ENCODE measurements around the gene DMRTB1. TPM values are rescaled to one million over a fixed set of nuclear protein-coding genes. Genes with fewer than 3 reads are reported as not detected.
A peak's percentile ranks its signal among the peaks of the same experiment; 100 is the strongest.

The DMRTB1 gene
- total RNA-seq, 2 donors from 2014 or later = not detected

- Mint-ChIP-seq H3K27me3 (peaks cover 36% of the 10 kb centered on the region), H3K4me3 (no peak overlapping the region), H3K27ac (no peak overlapping the region), H3K4me1 (peaks cover 2% of the 10 kb centered on the region), H3K36me3 (ENCODE audit: low read depth) (no peaks in the 10 kb centered on the region)
- DNase-seq (no peak), ATAC-seq (no peak)
- H3K9me3 ChIP-seq (ENCODE audit: control insufficient read depth, low read length, poor library complexity, severe bottlenecking) = no peaks in the 10 kb centered on the region
These were observed 18.7 kb downstream of the DMRTB1 start for GRCh38 chr1:53477651-53478501.

- H3K9me3 ChIP-seq (ENCODE audit: control insufficient read depth, low read length, poor library complexity, severe bottlenecking) = no peaks in the 10 kb centered on the region
- Mint-ChIP-seq H3K36me3 (ENCODE audit: low read depth) (no peaks in the 10 kb centered on the region), H3K4me3 (no peak overlapping the region), H3K27me3 (peaks cover 39% of the 10 kb centered on the region), H3K27ac (no peak overlapping the region), H3K4me1 (peaks cover 2% of the 10 kb centered on the region)
- DNase-seq (no peak), ATAC-seq (no peak)
These were observed 19.3 kb downstream of the DMRTB1 start for GRCh38 chr1:53478502-53478818.

- peaks cover 54% of the 10 kb centered on the region for H3K27me3 Mint-ChIP-seq
- peaks cover 7% of the 10 kb centered on the region for H3K4me1 Mint-ChIP-seq
- no peak for DNase-seq
- ATAC-seq = no peak
- no peak overlapping the region for H3K27ac Mint-ChIP-seq
- no peak overlapping the region for H3K4me3 Mint-ChIP-seq
- no peaks in the 10 kb centered on the region for H3K36me3 Mint-ChIP-seq (ENCODE audit: low read depth)
- no peaks in the 10 kb centered on the region for H3K9me3 ChIP-seq (ENCODE audit: control insufficient read depth, low read length, poor library complexity, severe bottlenecking)
These were observed 21.5 kb downstream of the DMRTB1 start for GRCh38 chr1:53480678-53481077.

GRCh38 chr1:53481456-53481855 is 22.3 kb downstream of the DMRTB1 start:
- Mint-ChIP-seq H3K27me3 (peaks cover 53% of the 10 kb centered on the region), H3K36me3 (ENCODE audit: low read depth) (no peaks in the 10 kb centered on the region), H3K4me3 (no peak overlapping the region), H3K27ac (no peak overlapping the region), H3K4me1 (peaks cover 4% of the 10 kb centered on the region)
- DNase-seq (no peak), ATAC-seq (no peak)
- H3K9me3 ChIP-seq (ENCODE audit: control insufficient read depth, low read length, poor library complexity, severe bottlenecking) = no peaks in the 10 kb centered on the region

DNA sequence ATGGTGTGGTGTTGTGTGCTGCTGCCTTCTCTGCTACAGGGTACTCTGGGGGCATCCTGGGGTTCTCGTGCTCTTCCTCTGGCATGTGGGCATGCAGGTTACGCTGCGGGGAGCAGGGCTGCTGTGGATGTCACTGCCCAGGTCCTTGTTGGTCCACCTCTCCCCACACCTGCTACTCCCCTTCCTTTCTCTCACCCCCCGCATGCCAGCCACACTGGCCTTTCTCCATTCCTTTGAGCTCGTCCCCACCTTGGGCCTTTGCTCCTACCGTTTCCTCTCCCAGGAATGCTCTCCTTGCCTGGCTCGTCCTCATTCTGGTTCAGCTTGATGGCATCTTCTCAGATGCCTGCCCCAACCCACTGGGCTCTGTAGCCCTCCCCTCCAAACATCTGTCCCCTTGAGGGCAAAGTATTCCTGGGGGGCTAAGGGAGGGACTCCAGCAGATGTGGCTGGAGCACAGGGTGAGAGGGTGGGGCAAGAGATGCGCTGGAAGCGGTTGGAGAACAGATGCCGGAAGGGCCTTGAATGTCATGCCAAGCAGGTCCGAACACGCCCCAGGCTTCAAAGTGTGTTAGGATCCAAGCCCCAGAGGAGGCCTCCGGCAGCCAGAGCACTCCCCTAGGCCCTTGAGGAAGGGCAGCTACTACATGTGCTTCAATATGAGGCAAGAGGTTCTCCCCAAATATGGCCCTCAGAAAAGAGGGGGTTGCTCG is 23.4 kb downstream of the DMRTB1 start:
- no peak overlapping the region for H3K4me3 Mint-ChIP-seq
- no peak for DNase-seq
- no peak overlapping the region for H3K27ac Mint-ChIP-seq
- ATAC-seq = no peak
- peaks cover 4% of the 10 kb centered on the region for H3K4me1 Mint-ChIP-seq
- peaks cover 56% of the 10 kb centered on the region for H3K27me3 Mint-ChIP-seq
- no peaks in the 10 kb centered on the region for H3K9me3 ChIP-seq (ENCODE audit: control insufficient read depth, low read length, poor library complexity, severe bottlenecking)
- no peaks in the 10 kb centered on the region for H3K36me3 Mint-ChIP-seq (ENCODE audit: low read depth)

DNA sequence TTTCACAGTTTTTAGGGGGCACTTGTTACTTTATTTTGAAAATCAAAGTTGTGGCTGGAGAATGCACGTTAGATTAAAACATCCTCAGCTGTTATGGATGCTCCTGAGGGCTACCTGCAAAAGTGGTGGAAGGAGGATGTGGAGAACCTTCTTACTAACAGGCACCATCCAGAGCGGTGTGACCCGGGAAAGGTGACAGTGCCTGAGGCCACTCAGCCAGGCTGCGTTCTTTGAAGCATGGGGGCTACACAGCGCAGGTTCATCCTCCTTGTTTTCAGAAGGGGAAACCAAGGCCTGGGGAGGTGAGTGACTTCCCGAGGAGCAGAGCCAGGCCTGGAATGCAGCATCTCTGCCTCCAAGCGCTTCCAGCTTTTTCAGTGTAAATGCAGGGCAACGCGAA is 24.0 kb downstream of the DMRTB1 start:
- H3K4me1 Mint-ChIP-seq = peaks cover 4% of the 10 kb centered on the region
- H3K27me3 Mint-ChIP-seq = peaks cover 57% of the 10 kb centered on the region
- no peak overlapping the region for H3K4me3 Mint-ChIP-seq
- no peak overlapping the region for H3K27ac Mint-ChIP-seq
- H3K9me3 ChIP-seq (ENCODE audit: control insufficient read depth, low read length, poor library complexity, severe bottlenecking) = no peaks in the 10 kb centered on the region
- H3K36me3 Mint-ChIP-seq (ENCODE audit: low read depth) = no peaks in the 10 kb centered on the region
- ATAC-seq (no peak), DNase-seq (no peak)

DNA sequence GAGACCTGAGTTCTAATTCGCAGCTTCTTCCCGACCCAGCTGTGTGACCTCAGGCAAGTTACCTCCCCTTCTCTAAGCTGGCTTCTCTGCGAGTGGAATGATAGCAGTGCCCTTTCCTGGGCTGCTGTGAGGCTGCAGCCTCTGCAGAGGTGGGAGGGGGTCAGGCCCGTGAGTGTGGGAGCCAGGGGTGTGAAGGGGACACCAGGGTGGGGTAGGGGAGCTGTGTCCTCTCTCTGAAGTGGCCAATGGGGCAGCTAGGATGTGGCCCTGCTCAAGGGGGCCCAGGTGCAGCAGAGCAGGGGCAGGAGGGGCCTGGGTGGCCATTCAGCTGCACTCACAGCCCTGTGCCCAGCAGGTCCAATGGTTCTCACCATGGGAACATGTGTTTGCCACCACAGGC is 24.5 kb downstream of the DMRTB1 start:
- no peaks in the 10 kb centered on the region for H3K9me3 ChIP-seq (ENCODE audit: control insufficient read depth, low read length, poor library complexity, severe bottlenecking)
- peaks cover 4% of the 10 kb centered on the region for H3K4me1 Mint-ChIP-seq
- no peak overlapping the region for H3K4me3 Mint-ChIP-seq
- peaks cover 61% of the 10 kb centered on the region for H3K27me3 Mint-ChIP-seq
- no peak for ATAC-seq
- DNase-seq = no peak
- peak overlapping the region; percentile 73 for H3K27ac Mint-ChIP-seq
- H3K36me3 Mint-ChIP-seq (ENCODE audit: low read depth) = no peaks in the 10 kb centered on the region

- Mint-ChIP-seq H3K4me3 (no peak overlapping the region), H3K4me1 (peaks cover 4% of the 10 kb centered on the region), H3K27ac (no peak overlapping the region), H3K27me3 (peaks cover 70% of the 10 kb centered on the region), H3K36me3 (ENCODE audit: low read depth) (no peaks in the 10 kb centered on the region)
- ATAC-seq (no peak), DNase-seq (no peak)
- no peaks in the 10 kb centered on the region for H3K9me3 ChIP-seq (ENCODE audit: control insufficient read depth, low read length, poor library complexity, severe bottlenecking)
These were observed 25.7 kb downstream of the DMRTB1 start for GRCh38 chr1:53484705-53485477.

DNA sequence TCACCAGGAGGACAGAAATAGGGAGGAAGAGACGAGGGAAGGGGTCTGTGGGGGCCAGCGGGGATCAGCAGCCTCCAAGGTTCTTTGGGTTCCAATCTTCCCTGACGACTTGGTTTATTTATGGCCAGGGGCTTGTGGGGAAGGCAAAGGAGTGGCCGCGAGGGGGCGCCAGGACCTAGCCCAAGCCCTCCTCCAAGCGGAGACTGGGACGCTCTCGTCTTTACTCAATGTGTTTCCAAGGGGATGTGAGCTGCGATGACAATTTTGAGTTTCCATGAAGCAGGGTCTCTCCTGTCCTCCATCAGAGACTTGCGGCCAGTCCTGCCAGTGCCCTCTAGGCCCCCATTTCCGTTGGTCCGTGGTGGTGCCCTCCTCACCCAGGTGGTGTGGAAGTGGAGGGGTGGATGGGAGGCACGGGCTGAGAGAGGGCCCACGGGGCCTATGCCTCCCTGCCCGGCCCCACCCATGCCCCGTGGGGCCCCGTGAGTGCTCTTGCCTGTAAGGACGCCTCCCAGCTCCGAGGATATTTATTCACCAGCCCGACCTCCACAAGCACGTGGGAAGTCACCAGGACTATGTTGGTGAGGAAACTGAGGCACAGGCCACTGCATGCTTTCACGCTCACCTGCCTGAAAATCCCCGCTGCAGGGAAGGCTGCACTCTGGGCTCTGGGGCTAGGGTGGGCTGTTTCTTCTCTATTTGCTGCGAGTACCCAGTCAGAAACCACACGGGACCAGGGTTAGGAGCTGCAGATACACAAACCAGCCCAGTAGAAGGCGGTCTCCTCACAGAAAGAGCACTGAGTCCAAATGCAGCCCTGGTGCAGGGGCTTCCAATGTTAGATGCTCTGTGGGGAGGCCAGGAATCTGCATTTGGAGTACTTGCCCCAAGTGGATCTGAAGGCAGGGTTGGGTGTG is 26.5 kb downstream of the DMRTB1 start:
- Mint-ChIP-seq H3K36me3 (ENCODE audit: low read depth) (no peaks in the 10 kb centered on the region), H3K27me3 (peaks cover 75% of the 10 kb centered on the region), H3K27ac (no peak overlapping the region), H3K4me1 (peaks cover 4% of the 10 kb centered on the region), H3K4me3 (no peak overlapping the region)
- no peaks in the 10 kb centered on the region for H3K9me3 ChIP-seq (ENCODE audit: control insufficient read depth, low read length, poor library complexity, severe bottlenecking)
- ATAC-seq (peak; percentile 50), DNase-seq (peak; percentile 22 to 36 (median 36))

DNA sequence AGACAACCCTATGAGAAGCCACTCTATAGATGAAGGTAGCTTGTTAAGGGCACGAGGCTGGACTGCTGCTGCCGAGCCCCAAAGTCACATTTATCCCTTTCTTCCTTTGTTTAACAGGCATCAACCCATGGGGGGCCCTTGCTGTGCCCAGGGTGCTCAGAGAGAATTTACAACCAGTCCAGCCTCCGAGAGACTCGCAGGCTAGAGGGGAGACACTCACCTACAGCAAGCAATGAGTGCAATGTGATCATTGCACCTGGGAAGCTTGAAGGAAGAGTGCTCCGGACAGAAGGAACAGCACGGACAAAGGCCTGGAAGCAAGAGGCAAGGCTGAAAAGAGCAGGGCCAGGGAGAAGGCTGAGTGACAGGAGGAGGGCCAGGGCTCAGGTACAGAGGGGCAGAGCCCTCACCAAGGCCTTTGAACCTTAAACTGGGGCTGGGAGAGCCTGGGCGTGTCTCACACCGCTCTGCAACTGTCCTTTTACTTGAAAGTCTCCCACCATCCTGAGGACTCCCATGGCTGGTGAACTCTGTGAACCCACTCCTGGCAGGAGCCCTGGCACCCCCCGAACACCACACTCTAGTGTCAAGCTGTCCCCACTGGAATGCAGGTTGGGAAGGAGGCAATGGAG is 27.3 kb downstream of the DMRTB1 start:
- H3K9me3 ChIP-seq (ENCODE audit: control insufficient read depth, low read length, poor library complexity, severe bottlenecking) = no peaks in the 10 kb centered on the region
- Mint-ChIP-seq H3K27ac (no peak overlapping the region), H3K4me3 (no peak overlapping the region), H3K4me1 (peaks cover 4% of the 10 kb centered on the region), H3K36me3 (ENCODE audit: low read depth) (no peaks in the 10 kb centered on the region), H3K27me3 (peaks cover 79% of the 10 kb centered on the region)
- ATAC-seq = no peak
- DNase-seq = no peak

- H3K36me3 Mint-ChIP-seq (ENCODE audit: low read depth) = peaks cover 2% of the 10 kb centered on the region
- no peak overlapping the region for H3K4me3 Mint-ChIP-seq
- peaks cover 60% of the 10 kb centered on the region for H3K27me3 Mint-ChIP-seq
These were observed 31.2 kb downstream of the DMRTB1 start for GRCh38 chr1:53490351-53490750.

DNA sequence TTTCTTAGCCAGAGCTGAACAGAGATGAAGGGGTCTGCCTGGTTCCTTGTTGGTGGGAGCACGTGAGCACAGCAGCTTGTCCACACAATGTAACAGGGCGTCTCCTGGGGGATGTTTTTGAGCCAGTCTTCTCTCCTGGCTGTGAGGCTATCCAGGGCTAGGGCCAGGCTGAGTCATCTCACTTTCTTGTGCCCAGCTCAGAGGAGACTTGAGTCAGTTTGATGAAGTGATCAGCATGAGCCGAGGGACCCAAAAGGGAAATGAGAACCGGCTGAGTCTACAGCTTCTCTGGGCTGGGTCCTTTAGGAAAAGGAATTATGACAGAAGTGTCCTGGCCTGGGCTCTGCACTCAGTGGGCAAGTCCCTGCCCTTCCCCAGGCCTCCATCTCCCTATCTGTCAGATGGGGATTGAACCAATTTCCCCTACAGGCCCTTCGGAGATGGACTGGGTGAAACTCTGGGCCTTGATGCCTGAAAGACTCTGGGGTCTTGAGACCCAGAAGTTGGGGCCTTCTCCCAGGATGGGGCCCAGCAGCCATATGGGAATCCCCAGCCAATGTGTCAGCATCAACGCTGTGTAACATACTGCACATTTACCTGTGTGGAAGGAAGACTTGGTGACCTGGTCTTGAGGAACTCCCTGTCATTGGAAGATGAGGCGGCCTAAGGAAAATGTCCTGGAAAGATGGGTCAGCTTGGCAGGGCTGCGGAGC is 36.6 kb downstream of the DMRTB1 start:
- no peaks in the 10 kb centered on the region for H3K9me3 ChIP-seq (ENCODE audit: control insufficient read depth, low read length, poor library complexity, severe bottlenecking)
- Mint-ChIP-seq H3K4me1 (peaks cover 3% of the 10 kb centered on the region), H3K4me3 (no peak overlapping the region), H3K27me3 (peaks cover 35% of the 10 kb centered on the region), H3K27ac (no peak overlapping the region), H3K36me3 (ENCODE audit: low read depth) (peaks cover 2% of the 10 kb centered on the region)
- ATAC-seq = no peak
- no peak for DNase-seq

More at GRCh38 chr1:53490351-53490750, 31.2 kb downstream of the DMRTB1 start:
- Mint-ChIP-seq H3K4me1 (peaks cover 2% of the 10 kb centered on the region), H3K27ac (no peak overlapping the region)
- ATAC-seq (no peak), DNase-seq (no peak)
- H3K9me3 ChIP-seq (ENCODE audit: control insufficient read depth, low read length, poor library complexity, severe bottlenecking) = no peaks in the 10 kb centered on the region
